ENCODE measurements around the gene UNC5CL.

Gene UNC5CL

GRCh38 chr6:41039060-41039998 lies at the start of gene UNC5CL:
Gene UNC5CL, minus strand, starts transcription at chr6:41039221. Its CDS starts 4,147 bp downstream, at chr6:41035074.
- peak; percentile 66 for DNase-seq (ENCODE audit: low spot score)

GRCh38 chr6:41088451-41088850 lies 49.4 kb upstream of the UNC5CL start:
- DNase-seq (ENCODE audit: low spot score), result no peak

GRCh38 chr6:41085182-41085581 lies 46.2 kb upstream of the UNC5CL start:
- no peak for DNase-seq (ENCODE audit: low spot score)

- no peak for DNase-seq (ENCODE audit: low spot score)
Measured at GRCh38 chr6:41083072-41083471, 44.1 kb upstream of the UNC5CL start.

- no peak for DNase-seq (ENCODE audit: low spot score)
Measured at GRCh38 chr6:41080621-41081020, 41.6 kb upstream of the UNC5CL start.

- no peak for DNase-seq (ENCODE audit: low spot score)
Measured at GRCh38 chr6:41079080-41079479, 40.1 kb upstream of the UNC5CL start.

GRCh38 chr6:41078101-41078500 lies 39.1 kb upstream of the UNC5CL start:
- no peak for DNase-seq (ENCODE audit: low spot score)

- DNase-seq (ENCODE audit: low spot score), result no peak
Measured at GRCh38 chr6:41077536-41077935, 38.5 kb upstream of the UNC5CL start.

GRCh38 chr6:41075651-41076626 lies 36.9 kb upstream of the UNC5CL start:
- no peak for DNase-seq (ENCODE audit: low spot score)

GRCh38 chr6:41074692-41075436 lies 35.8 kb upstream of the UNC5CL start:
- no peak for DNase-seq (ENCODE audit: low spot score)

- DNase-seq (ENCODE audit: low spot score), result no peak
Measured at GRCh38 chr6:41073968-41074691, 35.1 kb upstream of the UNC5CL start.

GRCh38 chr6:41073203-41073967 lies 34.4 kb upstream of the UNC5CL start:
- DNase-seq (ENCODE audit: low spot score), result peak; percentile 76

- peak; percentile 95 for DNase-seq (ENCODE audit: low spot score)
Measured at GRCh38 chr6:41072836-41073202, 33.8 kb upstream of the UNC5CL start, which contains the start of gene NFYA. Gene NFYA, plus strand, starts transcription at chr6:41072974. Its CDS starts 6,116 bp downstream, at chr6:41079090.

- DNase-seq (ENCODE audit: low spot score), result peak; percentile 98
Measured at GRCh38 chr6:41071923-41072835, 33.2 kb upstream of the UNC5CL start, which contains the start of gene OARD1. Gene OARD1, minus strand, starts transcription at chr6:41072356. Its CDS starts 722 bp downstream, at chr6:41071634.

GRCh38 chr6:41071501-41071922 lies 32.5 kb upstream of the UNC5CL start:
- DNase-seq (ENCODE audit: low spot score), result no peak

GRCh38 chr6:41066867-41067304 lies 27.9 kb upstream of the UNC5CL start:
- peak; percentile 53 for DNase-seq (ENCODE audit: low spot score)

GRCh38 chr6:41065550-41066026 lies 26.6 kb upstream of the UNC5CL start:
- no peak for DNase-seq (ENCODE audit: low spot score)

- DNase-seq (ENCODE audit: low spot score), result no peak
Measured at GRCh38 chr6:41064841-41065240, 25.8 kb upstream of the UNC5CL start.

- DNase-seq (ENCODE audit: low spot score), result no peak
Measured at GRCh38 chr6:41063884-41064285, 24.9 kb upstream of the UNC5CL start.
